Activated CD4-positive, CD25-positive, alpha-beta regulatory T cell treated with anti-CD3 and anti-CD28 coated beads, Interleukin-2, amount 50 U/mL, for 72 hours (primary cell): ENCODE data around the gene CCDC6.
"Not testable (repeated sequence)": the region's sequence is repeated elsewhere in the genome, so short reads cannot be mapped to it uniquely, and the experiment has no call there.

Experiments used
- DNase-seq: peaks from one replicate; pipeline ENCODE4 v3.0.0; 2021

CCDC6 gene

GRCh38 chr10:59750155-59750945, 156.0 kb downstream of the CCDC6 start:
- no peak for DNase-seq

GRCh38 chr10:59748834-59749233, 157.5 kb downstream of the CCDC6 start:
- DNase-seq = no peak

- no peak for DNase-seq
Measured at GRCh38 chr10:59745163-59745650, 161.1 kb downstream of the CCDC6 start.

GRCh38 chr10:59744762-59745161, 161.6 kb downstream of the CCDC6 start:
- not testable (repeated sequence) for DNase-seq

- DNase-seq = not testable (repeated sequence)
Measured at GRCh38 chr10:59744156-59744555, 162.2 kb downstream of the CCDC6 start.

GRCh38 chr10:59741583-59741982, 164.8 kb downstream of the CCDC6 start:
- DNase-seq = no peak

- no peak for DNase-seq
Measured at GRCh38 chr10:59741048-59741447, 165.3 kb downstream of the CCDC6 start.
